GM12878 (cell line): ENCODE measurements around the gene HAO1.

Experiments
- ATF3 ChIP-seq: IDR thresholded peaks from 2 replicates; pipeline ENCODE4 v1.6.1; 2011; ENCODE audit warnings: low read depth, mild to moderate bottlenecking, low read length, moderate library complexity, borderline replicate concordance; ENCODE audit errors: extremely low read depth
- CREB1 ChIP-seq: IDR thresholded peaks from 2 replicates; pipeline ENCODE4 v1.6.1; 2012; ENCODE audit warnings: low read depth, mild to moderate bottlenecking, inconsistent platforms
- CTCF ChIP-seq, 3 experiments: IDR thresholded peaks in 2 of 3; conservative IDR thresholded peaks in 1 of 3; 2 replicates each; pipeline ENCODE4 v1.5.1; 2011; ENCODE audit warnings: low read depth in 3 of 3, low read length in 3 of 3, mild to moderate bottlenecking in 3 of 3, control low read depth in 2 of 3, moderate library complexity in 2 of 3, inconsistent platforms in 1 of 3, mixed read lengths in 1 of 3; ENCODE audit not compliant: control insufficient read depth in 2 of 3, insufficient read depth in 1 of 3; ENCODE audit errors: extremely low read depth in 1 of 3
- CUX1 ChIP-seq: IDR thresholded peaks from 2 replicates; pipeline ENCODE4 v1.6.1; 2012; ENCODE audit warnings: improper control_type of control experiment, low read depth, low read length; ENCODE audit not compliant: insufficient replicate concordance
- HDGF ChIP-seq: fragments of 450-650 bp; IDR thresholded peaks from 2 replicates; pipeline ENCODE4 v1.6.1; 2016; ENCODE audit warnings: antibody characterized with exemption
- NKRF ChIP-seq: fragments of 450-650 bp; conservative IDR thresholded peaks from 2 replicates; pipeline ENCODE4 v1.6.1; 2017; ENCODE audit warnings: mild to moderate bottlenecking, moderate library complexity
- POLR2A ChIP-seq: IDR thresholded peaks from 2 replicates; pipeline ENCODE4 v1.6.1; 2011; ENCODE audit warnings: low read depth, mild to moderate bottlenecking, low read length
- POLR2AphosphoS5 ChIP-seq: IDR thresholded peaks from 2 replicates; pipeline ENCODE4 v1.6.1; 2011; ENCODE audit warnings: mild to moderate bottlenecking, low read length, inconsistent platforms
- SRF ChIP-seq, 2 experiments: IDR thresholded peaks; 2 replicates each; pipeline ENCODE4 v1.6.1; 2011; ENCODE audit warnings: low read depth in 2 of 2, low read length in 2 of 2, mild to moderate bottlenecking in 1 of 2, moderate library complexity in 1 of 2
- TAF1 ChIP-seq: IDR thresholded peaks from 2 replicates; pipeline ENCODE4 v1.6.1; 2011; ENCODE audit warnings: mild to moderate bottlenecking, low read depth, low read length, borderline replicate concordance

- TF ChIP-seq CTCF (IDR thresholded peaks at IDR 0.05 in 2 of 3, conservative IDR thresholded peaks at IDR 0.05 in 1 of 3; ENCODE audit: control insufficient read depth in 2 of 3, extremely low read depth in 1 of 3, insufficient read depth in 1 of 3, low read depth in 3 of 3, low read length in 3 of 3) (no peak), HDGF (no peak), SRF (IDR thresholded peaks at IDR 0.05; ENCODE audit: low read depth in 2 of 2, low read length in 2 of 2) (no peak), NKRF (no peak), POLR2A (no peak), TAF1 (no peak), CUX1 (no peak), POLR2AphosphoS5 (no peak), ATF3 (no peak), CREB1 (no peak)
Measured at GRCh38 chr20:7856756-7857155, 83.5 kb downstream of the HAO1 start.
